Lower leg skin (tissue), 4 donors: ENCODE measurements around the gene SCYL1. TPM values are rescaled to one million over a fixed set of nuclear protein-coding genes. Genes with fewer than 3 reads are reported as not detected.

Experiments
- DNase-seq, 2 donors: peaks; one replicate each; pipeline ENCODE4 v3.0.0-alpha.2; 2019; ENCODE audit warnings: low spot score in 2 of 2
- H3K4me3 ChIP-seq: fragments of 200-600 bp; sonication (generic); 2 replicates; pipeline ENCODE4 v1.5.1; 2017; ENCODE audit warnings: mild to moderate bottlenecking, low read depth; ENCODE audit not compliant: poor library complexity, severe bottlenecking
- POLR2A ChIP-seq, 2 donors: fragments of 450-650 bp; IDR thresholded peaks; one replicate each; pipeline ENCODE4 v1.6.1; 2016 to 2017; ENCODE audit warnings: antibody characterized with exemption in 2 of 2, mild to moderate bottlenecking in 1 of 2, moderate library complexity in 1 of 2
- WGBS, 2 donors: methylation state at CpG; one replicate each; pipeline ENCODE4 v1.1.5; 2018; 5-methylcytosine and 5-hydroxymethylcytosine counted together
- intact Hi-C: fragments of 100-400 bp; cut with DNase I; formaldehyde crosslinking; loops from one replicate; pipeline ENCODE4 v1.15.0; 2023; ENCODE audit warnings: low total_unique reads
- total RNA-seq, 4 donors: library from RNA; depleted of rRNA; stranded (reverse); fragments of >200 nt; gene quantifications; one replicate each; pipeline ENCODE4 v1.1.0, GENCODE V29; 2016
- TF ChIP-seq, protein P1 (sequence below), 3 donors: fragments of 450-650 bp; IDR thresholded peaks; one replicate each; pipeline ENCODE4 v1.5.1; 2016; ENCODE audit warnings: antibody characterized with exemption in 3 of 3, mild to moderate bottlenecking in 3 of 3, moderate library complexity in 2 of 3

Gene SCYL1
- total RNA-seq, 4 donors from 2014 or later = 73.1 to 103 (median 89.5) TPM

DNA sequence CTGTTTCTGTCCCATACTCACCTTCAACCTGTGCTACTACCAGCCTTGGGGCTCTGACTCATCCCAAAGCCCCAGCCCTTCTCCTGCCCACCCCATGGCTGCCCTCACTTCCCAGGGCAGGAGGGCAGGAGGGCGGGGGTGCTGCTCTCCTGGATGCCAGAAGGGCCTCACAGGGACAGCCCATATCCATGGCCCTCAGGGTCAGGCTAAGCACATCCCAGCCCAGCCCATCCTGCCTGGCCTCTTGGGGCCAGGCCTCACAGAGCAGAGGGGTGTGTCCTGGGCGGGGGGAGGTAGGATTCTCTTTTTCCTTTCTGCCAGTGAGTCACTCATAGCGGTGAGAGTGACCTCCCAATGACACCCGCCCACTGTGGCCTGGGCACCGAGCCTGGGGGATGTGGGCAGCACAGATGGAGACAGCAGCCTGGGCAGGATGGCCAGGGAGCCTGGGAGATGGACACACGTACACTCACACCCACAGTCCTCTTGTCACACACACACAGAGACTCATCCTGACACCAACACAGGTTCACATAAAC, 30.9 kb downstream of the SCYL1 start:
- intact Hi-C loops = no loop called here
- DNase-seq = peak in 1 of 2 donors; percentile 91
- TF ChIP-seq POLR2A (IDR thresholded peaks at IDR 0.05) = no peak
- TF ChIP-seq, protein P1, sequence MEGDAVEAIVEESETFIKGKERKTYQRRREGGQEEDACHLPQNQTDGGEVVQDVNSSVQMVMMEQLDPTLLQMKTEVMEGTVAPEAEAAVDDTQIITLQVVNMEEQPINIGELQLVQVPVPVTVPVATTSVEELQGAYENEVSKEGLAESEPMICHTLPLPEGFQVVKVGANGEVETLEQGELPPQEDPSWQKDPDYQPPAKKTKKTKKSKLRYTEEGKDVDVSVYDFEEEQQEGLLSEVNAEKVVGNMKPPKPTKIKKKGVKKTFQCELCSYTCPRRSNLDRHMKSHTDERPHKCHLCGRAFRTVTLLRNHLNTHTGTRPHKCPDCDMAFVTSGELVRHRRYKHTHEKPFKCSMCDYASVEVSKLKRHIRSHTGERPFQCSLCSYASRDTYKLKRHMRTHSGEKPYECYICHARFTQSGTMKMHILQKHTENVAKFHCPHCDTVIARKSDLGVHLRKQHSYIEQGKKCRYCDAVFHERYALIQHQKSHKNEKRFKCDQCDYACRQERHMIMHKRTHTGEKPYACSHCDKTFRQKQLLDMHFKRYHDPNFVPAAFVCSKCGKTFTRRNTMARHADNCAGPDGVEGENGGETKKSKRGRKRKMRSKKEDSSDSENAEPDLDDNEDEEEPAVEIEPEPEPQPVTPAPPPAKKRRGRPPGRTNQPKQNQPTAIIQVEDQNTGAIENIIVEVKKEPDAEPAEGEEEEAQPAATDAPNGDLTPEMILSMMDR (IDR thresholded peaks at IDR 0.05) = no peak
- H3K4me3 ChIP-seq = no peak overlapping the region
- WGBS, 2 donors = 20 to 42% methylated on average over 5 to 6 of the region's 6 CpGs

DNA sequence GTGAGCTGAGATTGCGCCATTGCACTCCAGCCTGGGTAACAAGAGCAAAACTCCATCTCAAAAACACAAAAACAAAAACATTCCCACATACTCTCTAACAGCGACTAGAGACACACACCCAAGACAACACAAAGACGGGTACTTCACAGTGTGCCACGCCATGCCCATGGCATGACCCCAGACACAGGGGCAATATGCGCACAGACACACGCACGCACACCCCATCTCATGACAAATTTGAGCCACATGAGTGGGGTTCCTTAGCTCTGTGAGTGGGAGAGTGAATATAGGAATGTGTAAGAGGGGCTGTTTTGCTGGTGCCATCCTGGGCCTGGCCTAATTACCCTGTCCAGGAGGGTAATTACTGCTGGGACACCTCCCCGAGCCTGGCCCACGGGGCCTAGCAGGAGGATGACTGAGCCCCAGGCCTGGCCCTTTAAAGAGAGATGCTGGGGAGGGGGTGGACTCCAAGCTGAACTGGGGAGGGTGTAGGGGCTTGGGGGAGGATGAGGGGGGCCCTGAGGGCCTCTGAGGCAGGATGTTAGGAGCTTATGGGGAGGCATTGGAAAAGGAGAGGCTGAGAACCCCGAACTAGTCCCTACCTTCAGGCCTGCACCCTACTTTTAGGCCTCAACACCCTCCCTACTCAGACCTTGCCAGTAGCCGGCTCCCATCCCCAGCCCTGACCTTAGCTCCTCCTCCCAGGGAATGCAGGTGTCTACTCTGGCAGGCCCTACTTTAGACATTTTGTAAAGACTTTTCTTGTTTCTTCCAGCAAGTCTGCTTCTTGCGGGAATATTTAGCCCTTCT, 31.8 kb downstream of the SCYL1 start:
- intact Hi-C loops = no loop called here
- H3K4me3 ChIP-seq = no peak overlapping the region

DNA sequence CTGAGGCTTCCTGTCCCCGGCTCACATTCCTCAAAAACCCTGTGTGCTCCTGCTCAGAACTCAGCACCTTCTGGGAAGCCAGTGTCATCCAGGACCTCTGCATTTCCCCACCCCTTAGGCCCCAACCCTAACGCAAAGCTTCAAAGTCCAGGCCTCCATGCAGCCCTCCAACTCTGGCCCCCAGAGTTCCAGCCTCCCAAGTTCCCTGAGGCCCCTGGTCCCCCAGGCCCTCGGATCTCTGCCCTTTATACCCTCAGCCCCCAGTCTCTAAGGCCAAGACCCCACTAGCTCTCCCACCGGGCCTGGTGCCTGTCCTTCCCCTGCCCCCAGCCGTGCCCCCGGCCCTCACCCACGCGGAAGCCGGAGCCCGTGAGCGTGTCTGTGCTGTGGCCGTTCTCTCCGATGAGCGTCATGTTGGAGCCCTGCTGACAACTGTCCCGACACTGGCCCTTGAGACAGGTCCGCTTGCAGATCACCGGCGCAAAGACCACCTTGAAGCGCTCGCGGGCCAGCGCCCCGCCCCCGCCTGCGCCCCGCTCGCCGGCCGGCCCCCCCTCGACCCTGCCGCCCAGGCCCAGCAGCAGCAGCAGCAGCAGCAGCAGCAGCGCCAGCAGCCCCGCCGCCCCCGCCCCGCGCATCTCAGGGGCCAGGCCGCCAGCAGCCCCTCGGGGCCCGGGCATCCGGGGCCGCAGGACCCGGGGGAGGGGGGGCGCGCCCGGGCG, 32.6 kb downstream of the SCYL1 start:
- intact Hi-C loops = no loop called here
- H3K4me3 ChIP-seq = peak overlapping the region; percentile 20
- DNase-seq = no peak
- 7 to 10% methylated on average over 11 to 26 of the region's 47 CpGs for WGBS, 2 donors
- TF ChIP-seq, protein P1 (IDR thresholded peaks at IDR 0.05) = no peak
- TF ChIP-seq POLR2A (IDR thresholded peaks at IDR 0.05) = no peak

More for the DNA sequence above, 31.8 kb downstream of the SCYL1 start:
- 74 to 76% methylated on average over 12 of the region's 12 CpGs for WGBS, 2 donors
- no peak for DNase-seq
- no peak for TF ChIP-seq POLR2A (IDR thresholded peaks at IDR 0.05)
- TF ChIP-seq, protein P1 (IDR thresholded peaks at IDR 0.05) = no peak

DNA sequence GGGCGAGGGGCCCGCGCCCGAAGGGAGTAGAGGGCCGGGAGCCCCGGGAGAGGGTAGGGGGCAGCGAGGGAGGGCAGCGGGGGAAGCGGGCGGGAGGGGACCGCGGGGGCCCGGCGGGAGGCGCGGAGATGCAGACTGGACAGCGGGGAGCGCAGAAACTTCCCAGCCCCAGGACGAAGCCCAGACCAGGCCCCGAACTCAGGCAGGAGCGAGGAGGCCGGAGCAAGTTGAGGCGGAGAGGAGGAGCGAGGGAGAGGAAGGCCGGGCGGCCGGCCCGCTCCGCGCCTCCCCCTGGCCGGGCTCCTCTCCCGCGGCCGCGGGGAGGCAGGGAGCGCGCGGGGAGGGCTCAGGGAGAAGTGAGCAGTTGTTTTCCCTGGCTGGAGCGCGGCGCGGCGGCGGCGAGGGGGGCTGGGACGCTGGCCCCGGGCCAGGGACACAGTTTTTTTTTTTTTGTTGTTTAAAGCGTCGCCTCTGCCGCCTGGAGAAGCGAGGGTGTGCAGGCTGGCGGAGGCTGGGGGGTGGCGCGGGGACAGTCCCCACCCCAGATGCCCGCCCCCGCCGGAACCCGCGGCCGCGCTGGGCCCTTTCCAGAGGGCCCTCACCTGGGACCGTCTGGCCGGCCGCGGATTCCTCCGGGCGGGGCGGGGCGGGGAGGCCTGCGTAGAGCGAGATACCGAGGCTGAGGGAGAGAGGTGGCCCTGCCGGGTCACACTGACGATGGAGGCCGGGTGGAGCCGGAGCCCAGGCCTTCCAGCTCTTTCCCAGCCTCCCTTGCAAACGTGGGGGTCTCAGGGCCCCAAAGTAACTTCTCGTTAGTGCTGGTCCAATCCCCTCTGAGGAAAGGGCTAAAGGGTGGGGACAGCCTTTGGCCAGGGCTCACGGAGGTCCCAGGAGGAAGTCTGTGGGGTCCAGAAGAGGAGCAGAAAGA, 33.4 kb downstream of the SCYL1 start, which contains the start of gene LTBP3:
Gene LTBP3, minus strand, starts transcription at position 358 of the 928 bp plus-strand sequence. CDS start 400 bp downstream, outside the sequence.
- H3K4me3 ChIP-seq = peak within 1 kb of the TSS; percentile 20
- TF ChIP-seq, protein P1 (IDR thresholded peaks at IDR 0.05) = no peak
- TF ChIP-seq POLR2A (IDR thresholded peaks at IDR 0.05) = no peak
- DNase-seq = peak in 1 of 2 donors; percentile 93
- 1% methylated on average over 40 to 70 of the region's 79 CpGs for WGBS, 2 donors
- intact Hi-C loops = no loop called here

DNA sequence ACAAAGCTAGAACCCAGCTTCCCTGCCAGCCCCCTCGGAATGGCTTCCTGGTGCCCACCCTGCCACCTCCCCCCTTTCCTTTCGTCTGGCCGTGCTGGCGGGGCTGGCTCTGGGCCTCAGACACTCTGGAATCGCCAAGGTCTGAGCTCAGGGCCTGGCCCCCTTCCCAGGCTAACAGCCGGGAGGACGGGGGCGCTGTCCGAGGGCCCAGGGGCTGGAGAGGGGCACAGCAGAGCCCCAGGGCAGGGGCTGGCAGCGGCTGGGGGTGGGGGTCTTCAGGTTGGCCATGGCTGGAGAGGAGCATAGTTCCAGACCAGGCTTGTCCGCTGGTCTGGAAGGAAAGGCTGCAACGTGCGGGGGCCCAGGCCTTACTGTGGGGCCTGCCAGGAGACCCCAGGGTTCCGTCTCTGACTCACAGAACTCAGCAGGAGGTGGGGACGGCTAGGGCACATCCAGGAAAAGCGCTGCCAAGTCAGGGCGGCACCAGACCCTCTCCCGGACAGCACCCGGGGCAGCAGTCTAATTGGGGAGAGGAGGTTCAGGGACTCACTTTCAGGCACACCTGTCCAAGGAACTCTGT, 34.1 kb downstream of the SCYL1 start:
- 34 to 43% methylated on average over 19 of the region's 19 CpGs for WGBS, 2 donors
- intact Hi-C loops = no loop called here
- peak in 1 of 2 donors; percentile 91 for DNase-seq
- H3K4me3 ChIP-seq = no peak overlapping the region
- TF ChIP-seq, protein P1 (IDR thresholded peaks at IDR 0.05) = no peak
- TF ChIP-seq POLR2A (IDR thresholded peaks at IDR 0.05) = no peak
